ENCODE results near the gene LENG1.
"Not testable (repeated sequence)": the region's sequence is repeated elsewhere in the genome, so short reads cannot be mapped to it uniquely, and the experiment has no call there.

Gene LENG1

DNA sequence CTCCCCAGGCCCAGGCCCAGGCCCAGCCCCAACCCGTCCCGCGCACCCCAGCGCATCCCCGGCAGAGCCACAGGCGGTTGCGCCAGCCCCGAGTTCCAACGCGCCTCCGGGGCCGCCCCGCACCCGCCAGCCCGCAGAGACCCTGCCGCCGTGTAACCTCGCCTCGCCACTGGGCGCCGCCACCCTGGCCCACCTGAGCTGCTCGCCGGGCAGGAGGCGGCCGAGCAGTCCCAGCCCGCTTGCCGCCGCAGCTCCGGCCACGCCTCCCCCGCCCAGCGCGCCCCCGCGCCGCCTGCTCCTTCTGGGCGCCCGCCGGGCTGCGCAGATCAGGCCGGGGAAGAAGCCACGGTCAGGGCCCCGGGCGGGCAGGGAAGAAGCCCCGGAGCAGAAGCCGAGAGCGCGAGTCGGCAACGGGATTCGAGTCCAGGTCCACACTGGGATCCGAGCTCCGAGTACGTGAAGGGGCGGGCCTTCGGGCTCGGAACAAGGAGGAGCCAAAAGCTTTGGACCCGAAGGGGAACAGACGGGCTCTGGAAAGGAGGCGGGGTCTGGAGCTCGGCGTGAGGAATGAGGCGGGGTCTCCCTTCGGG lies 29.7 kb upstream of the LENG1 start, which contains the start of gene MBOAT7:
TSS of gene MBOAT7 (minus strand) at position 436 of the 590 bp plus-strand sequence. CDS start 1,072 bp downstream, outside the sequence.
- no peak for DNase-seq

- DNase-seq, result peak; percentile 93
Measured at GRCh38 chr19:54188215-54188871, 28.8 kb upstream of the LENG1 start.

DNA sequence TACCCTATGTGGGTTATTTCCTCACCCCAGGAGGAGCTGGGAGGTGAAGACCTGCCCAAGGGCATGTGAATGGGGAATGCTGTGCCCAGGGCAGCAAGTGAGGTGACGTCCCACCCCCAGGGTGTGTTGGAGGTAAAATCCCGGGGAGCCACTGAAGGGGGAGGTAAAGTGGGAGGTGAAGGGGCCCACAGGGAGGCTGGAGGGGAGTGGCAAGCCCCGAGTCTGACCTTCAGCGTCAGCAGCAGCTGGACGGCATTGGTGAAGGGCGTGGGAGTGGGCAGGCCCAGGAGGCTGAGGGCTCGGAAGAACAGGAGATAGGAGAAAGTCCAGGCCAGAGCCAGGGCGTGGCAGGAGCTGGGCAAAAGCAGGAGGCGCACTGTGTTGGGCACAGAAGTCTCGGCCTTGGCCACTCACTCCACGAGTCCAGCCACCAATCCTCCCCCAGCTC lies 27.4 kb upstream of the LENG1 start:
- no peak for DNase-seq

GRCh38 chr19:54186351-54186750 lies 26.8 kb upstream of the LENG1 start:
- no peak for DNase-seq

- DNase-seq, result no peak
Measured at GRCh38 chr19:54183431-54183830, 23.9 kb upstream of the LENG1 start.

- DNase-seq, result not testable (repeated sequence)
Measured at GRCh38 chr19:54181894-54182293, 22.4 kb upstream of the LENG1 start.

GRCh38 chr19:54180691-54181091 lies 21.2 kb upstream of the LENG1 start:
- no peak for DNase-seq

DNA sequence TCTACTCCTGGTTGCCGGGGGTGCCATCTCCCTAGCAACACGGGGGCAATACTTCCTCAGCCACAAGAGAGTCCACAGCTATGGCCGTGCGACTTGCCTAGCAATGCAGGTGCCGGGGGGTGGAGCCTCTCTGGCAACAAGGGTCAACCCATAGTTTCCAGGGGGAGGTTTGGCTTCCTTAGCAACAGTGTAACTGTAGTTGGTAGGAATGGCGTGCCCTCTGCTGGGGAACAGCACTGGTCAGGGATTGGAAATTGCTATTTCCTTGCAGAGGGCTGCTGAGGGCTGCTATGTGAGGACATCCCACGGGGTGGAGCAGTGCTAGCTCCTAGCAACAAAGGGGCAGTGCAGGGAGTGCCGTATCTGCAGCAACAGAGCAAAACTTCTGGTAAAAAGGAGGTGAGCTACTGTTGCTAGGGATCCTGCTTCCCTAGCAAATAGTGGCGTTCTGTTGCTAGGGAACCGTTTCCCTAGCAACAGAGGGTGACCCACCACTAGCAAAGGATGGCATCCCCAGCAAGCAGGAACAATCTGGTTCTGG lies 20.5 kb upstream of the LENG1 start:
- DNase-seq, result no peak

DNA sequence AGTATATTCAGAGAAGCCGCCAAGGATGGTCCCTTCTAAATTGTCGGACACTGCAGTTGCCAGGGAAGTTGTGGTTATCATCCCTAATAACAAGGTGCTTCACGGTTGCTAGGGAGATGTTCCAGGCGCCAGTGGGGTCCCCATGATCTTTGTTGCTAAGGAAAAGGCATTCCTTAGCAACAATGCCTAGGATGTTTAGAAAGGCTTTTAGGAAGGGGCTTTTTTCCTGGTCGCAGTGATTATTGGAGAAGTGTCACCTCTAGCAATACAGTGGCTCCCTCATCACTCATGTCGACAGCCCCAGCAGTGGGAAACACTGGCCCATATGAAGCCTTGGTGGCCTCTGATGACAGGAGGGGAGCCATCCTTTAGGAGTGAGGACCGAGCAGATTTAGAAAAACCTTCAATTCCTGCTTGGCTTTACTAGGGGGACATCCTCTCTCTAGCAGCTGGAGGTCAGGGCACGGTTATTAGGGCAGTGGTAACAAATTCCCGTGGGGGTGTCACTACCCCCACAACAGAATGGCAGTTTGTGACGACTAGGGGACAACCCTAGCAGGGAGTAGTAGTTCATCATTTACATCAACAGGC lies 19.8 kb upstream of the LENG1 start:
- no peak for DNase-seq

- DNase-seq, result peak; percentile 29
Measured at GRCh38 chr19:54178581-54179261, 19.2 kb upstream of the LENG1 start.

DNA sequence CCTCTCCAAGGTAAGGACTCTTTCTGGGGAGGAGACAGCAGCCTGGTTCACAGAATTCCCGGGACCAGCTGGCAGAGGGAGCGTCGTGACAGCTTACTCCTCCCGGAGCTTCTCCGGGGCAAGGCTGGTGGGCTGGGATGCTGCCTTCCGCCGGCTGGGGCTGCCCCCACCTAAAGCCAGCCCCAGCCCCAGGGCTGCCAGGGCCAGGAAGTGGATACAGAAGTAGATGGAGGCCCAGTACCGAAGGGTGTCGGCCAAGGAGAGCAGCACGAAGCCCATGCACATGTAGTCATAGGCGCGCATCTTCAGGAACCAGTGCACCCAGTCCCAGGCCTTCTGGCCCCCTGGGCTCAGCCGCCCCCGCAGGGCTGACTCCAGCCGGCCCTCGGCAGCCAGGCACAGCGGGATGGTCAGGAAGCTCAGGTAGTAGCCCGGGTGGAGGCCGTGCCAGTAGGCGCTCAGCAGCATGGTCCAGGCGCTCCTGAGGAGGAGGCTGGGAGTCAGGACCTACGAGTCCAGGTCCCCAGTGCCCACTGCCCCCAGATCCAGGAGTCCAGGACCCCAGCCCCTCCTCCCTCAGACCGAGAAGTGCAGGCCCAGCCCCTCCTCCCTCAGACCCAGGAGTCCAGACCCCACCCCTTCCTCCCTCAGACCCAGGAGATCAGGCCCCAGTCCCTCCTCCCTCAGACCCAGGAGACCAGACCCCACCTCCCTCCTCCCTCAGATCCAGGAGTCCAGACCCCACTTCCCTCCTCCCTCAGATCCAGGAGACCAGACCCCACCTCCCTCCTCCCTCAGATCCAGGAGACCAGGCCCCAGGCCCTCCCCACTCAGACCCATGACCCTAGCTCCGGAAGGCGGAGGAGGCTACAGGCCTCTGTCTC lies 14.7 kb upstream of the LENG1 start:
- no peak for DNase-seq

GRCh38 chr19:54173359-54173699 lies 13.8 kb upstream of the LENG1 start:
- no peak for DNase-seq

GRCh38 chr19:54172471-54173358 lies 13.2 kb upstream of the LENG1 start, which contains the start of gene TMC4:
TSS of gene TMC4 (minus strand) at chr19:54173160. CDS start at chr19:54173117, 43 bp downstream.
- DNase-seq, result no peak

GRCh38 chr19:54171736-54172431 lies 12.4 kb upstream of the LENG1 start:
- DNase-seq, result not testable (repeated sequence)

GRCh38 chr19:54169149-54169740 lies 9.7 kb upstream of the LENG1 start:
- no peak for DNase-seq

GRCh38 chr19:54168174-54168917 lies 8.8 kb upstream of the LENG1 start:
- peak; percentile 97 for DNase-seq

GRCh38 chr19:54165222-54165621 lies 5.7 kb upstream of the LENG1 start:
- DNase-seq, result no peak

GRCh38 chr19:54164369-54165068 lies 5.0 kb upstream of the LENG1 start:
- peak; percentile 44 for DNase-seq

GRCh38 chr19:54162884-54163283 lies 3.4 kb upstream of the LENG1 start:
- no peak for DNase-seq
